ENCODE results near the gene B3GNT8.

GRCh38 chr19:41422456-41422855, 4.7 kb downstream of the B3GNT8 start:
- no peak for TF ChIP-seq ZNF331 (CRISPR knock-in tag; IDR thresholded peaks at IDR 0.05; ENCODE audit: low read depth)
- TF ChIP-seq POLR2AphosphoS5 (IDR thresholded peaks at IDR 0.05; ENCODE audit: low read depth): no peak
- no peak for TF ChIP-seq CREB1 (CRISPR knock-in tag; IDR thresholded peaks at IDR 0.05; ENCODE audit: low read depth)
- no peak for TF ChIP-seq CTCF (conservative IDR thresholded peaks at IDR 0.05; ENCODE audit: low read depth in 2 of 2)

Data from GM23338 (cell line).